H9 (cell line): Measurements from ENCODE around the gene TLE5. TPM values are rescaled to one million over a fixed set of nuclear protein-coding genes. Genes with fewer than 3 reads are reported as not detected.

ENCODE experiments used
- DNase-seq: peaks from one replicate; pipeline ENCODE4 v3.0.0-alpha.2; 2017
- H2AFZ ChIP-seq: one replicate; pipeline ENCODE4 v1.6.1; 2013; ENCODE audit warnings: mild to moderate bottlenecking, low read length, control low read depth, moderate library complexity
- H2AK5ac ChIP-seq: 2 replicates; pipeline ENCODE4 v1.6.1; 2013; ENCODE audit warnings: low read length, control low read depth, mixed read lengths; ENCODE audit not compliant: insufficient read length
- H2BK120ac ChIP-seq: one replicate; pipeline ENCODE4 v1.6.1; 2013; ENCODE audit warnings: low read depth, mild to moderate bottlenecking, low read length, control low read depth, inconsistent platforms; ENCODE audit not compliant: poor library complexity, severe bottlenecking
- H2BK12ac ChIP-seq: 2 replicates; pipeline ENCODE4 v1.6.1; 2013; ENCODE audit warnings: low read length, control low read depth, mixed read lengths, low read depth; ENCODE audit not compliant: insufficient read length
- H2BK15ac ChIP-seq: 2 replicates; pipeline ENCODE4 v1.6.1; 2013; ENCODE audit warnings: low read depth, low read length, control low read depth
- H2BK20ac ChIP-seq: one replicate; pipeline ENCODE4 v1.6.1; 2013; ENCODE audit warnings: low read depth, mild to moderate bottlenecking, low read length, control low read depth, inconsistent platforms; ENCODE audit not compliant: poor library complexity, severe bottlenecking
- H2BK5ac ChIP-seq: 2 replicates; pipeline ENCODE4 v1.6.1; 2013; ENCODE audit warnings: low read length, control low read depth, mixed read lengths; ENCODE audit not compliant: insufficient read length
- H3K14ac ChIP-seq: 2 replicates; pipeline ENCODE4 v1.6.1; 2013; ENCODE audit warnings: low read length, control low read depth; ENCODE audit not compliant: insufficient read depth
- H3K18ac ChIP-seq: 2 replicates; pipeline ENCODE4 v1.6.1; 2013; ENCODE audit warnings: low read depth, mild to moderate bottlenecking, mixed read lengths, low read length, control low read depth; ENCODE audit not compliant: insufficient read length
- H3K23ac ChIP-seq: 2 replicates; pipeline ENCODE4 v1.6.1; 2013; ENCODE audit warnings: low read length, control low read depth, mixed read lengths, low read depth; ENCODE audit not compliant: insufficient read length
- H3K23me2 ChIP-seq: 2 replicates; pipeline ENCODE4 v1.6.1; 2013; ENCODE audit warnings: low read depth, mild to moderate bottlenecking, mixed read lengths, low read length, control low read depth; ENCODE audit not compliant: insufficient read length, poor library complexity, severe bottlenecking
- H3K27ac ChIP-seq: 2 replicates; pipeline ENCODE4 v1.5.1; 2013; ENCODE audit warnings: low read length, control low read depth, mixed read lengths, low read depth; ENCODE audit not compliant: insufficient read length
- H3K27me3 ChIP-seq: 2 replicates; pipeline ENCODE4 v1.6.1; 2013; ENCODE audit warnings: low read length, control low read depth, inconsistent platforms; ENCODE audit not compliant: insufficient read depth
- H3K4ac ChIP-seq: 2 replicates; pipeline ENCODE4 v1.6.1; 2013; ENCODE audit warnings: low read depth, mild to moderate bottlenecking, control low read depth, inconsistent platforms, low read length, moderate library complexity
- H3K4me1 ChIP-seq: 2 replicates; pipeline ENCODE4 v1.6.1; 2013; ENCODE audit warnings: low read length, control low read depth, inconsistent platforms; ENCODE audit not compliant: insufficient read depth
- H3K4me2 ChIP-seq: 2 replicates; pipeline ENCODE4 v1.6.1; 2013; ENCODE audit warnings: low read length, control low read depth, mixed read lengths; ENCODE audit not compliant: insufficient read length, insufficient read depth
- H3K56ac ChIP-seq: 2 replicates; pipeline ENCODE4 v1.6.1; 2013; ENCODE audit warnings: low read depth, mild to moderate bottlenecking, mixed read lengths, low read length, control low read depth; ENCODE audit not compliant: insufficient read length
- H3K79me1 ChIP-seq: 2 replicates; pipeline ENCODE4 v1.6.1; 2013; ENCODE audit warnings: low read depth, mild to moderate bottlenecking, moderate library complexity, low read length, control low read depth, inconsistent platforms; ENCODE audit not compliant: insufficient read depth, poor library complexity, severe bottlenecking
- H3K79me2 ChIP-seq: 2 replicates; pipeline ENCODE4 v1.6.1; 2013; ENCODE audit warnings: low read length, control low read depth, inconsistent platforms; ENCODE audit not compliant: insufficient read depth
- H3K9ac ChIP-seq: 2 replicates; pipeline ENCODE4 v1.6.1; 2013; ENCODE audit warnings: low read length, control low read depth, mixed read lengths; ENCODE audit not compliant: insufficient read length; ENCODE audit errors: extremely low read depth
- H3K9me3 ChIP-seq: one replicate; pipeline ENCODE4 v1.6.1; 2013; ENCODE audit warnings: low read depth, low read length, inconsistent platforms; ENCODE audit not compliant: control insufficient read depth
- H3T11ph ChIP-seq: one replicate; pipeline ENCODE4 v1.6.1; 2013; ENCODE audit warnings: mild to moderate bottlenecking, low read length, control low read depth, inconsistent platforms
- H4K20me1 ChIP-seq: one replicate; pipeline ENCODE4 v1.6.1; 2013; ENCODE audit not compliant: control insufficient read depth, insufficient read length, insufficient read depth
- H4K5ac ChIP-seq: 2 replicates; pipeline ENCODE4 v1.6.1; 2013; ENCODE audit warnings: low read depth, mild to moderate bottlenecking, mixed read lengths, low read length, control low read depth; ENCODE audit not compliant: insufficient read length
- H4K8ac ChIP-seq: replicated peaks from 2 replicates; pipeline ENCODE4 v1.6.1; 2013; ENCODE audit warnings: low read length, control low read depth, mixed read lengths, low read depth; ENCODE audit not compliant: insufficient read length
- H4K91ac ChIP-seq: 2 replicates; pipeline ENCODE4 v1.6.1; 2013; ENCODE audit warnings: low read depth, mild to moderate bottlenecking, moderate library complexity, mixed read lengths, low read length, control low read depth; ENCODE audit not compliant: insufficient read length
- H3K27ac Mint-ChIP-seq, 3 experiments: 2 replicates in 2 of 3; 3 replicates in 1 of 3; pipeline ENCODE4 v1.8.0; 2020 to 2021; ENCODE audit warnings: mixed read lengths in 3 of 3, mild to moderate bottlenecking in 1 of 3, moderate library complexity in 1 of 3
- H3K27me3 Mint-ChIP-seq: 2 replicates; pipeline ENCODE4 v1.8.0; 2021; ENCODE audit warnings: low read depth, mild to moderate bottlenecking, moderate library complexity, mixed read lengths
- H3K36me3 Mint-ChIP-seq, 3 experiments: 2 replicates in 2 of 3; 3 replicates in 1 of 3; pipeline ENCODE4 v1.8.0; 2020 to 2021; ENCODE audit warnings: low read depth in 3 of 3, mixed read lengths in 3 of 3; ENCODE audit not compliant: insufficient read depth in 1 of 3
- H3K4me1 Mint-ChIP-seq, 2 experiments: 2 replicates each; pipeline ENCODE4 v1.8.0; 2020; ENCODE audit warnings: mixed read lengths in 2 of 2
- H3K4me3 Mint-ChIP-seq, 2 experiments: 2 replicates in 1 of 2; 3 replicates in 1 of 2; pipeline ENCODE4 v1.8.0; 2020 to 2021; ENCODE audit warnings: mild to moderate bottlenecking in 2 of 2, mixed read lengths in 2 of 2, moderate library complexity in 1 of 2
- H3K9me3 Mint-ChIP-seq, 2 experiments: 2 replicates in 1 of 2; 3 replicates in 1 of 2; pipeline ENCODE4 v1.8.0; 2020; ENCODE audit warnings: mild to moderate bottlenecking in 2 of 2, mixed read lengths in 2 of 2, moderate library complexity in 1 of 2
- WGBS: extraction: QIAGEN DNeasy Blood & Tissue Kit; methylation state at CpG from one replicate; pipeline ENCODE4 v1.1.7; 2013; ENCODE audit warnings: missing lambda C conversion rate, low lambda C conversion rate, mixed read lengths; ENCODE audit not compliant: insufficient read length; ENCODE audit errors: extremely low coverage; 5-methylcytosine and 5-hydroxymethylcytosine counted together
- total RNA-seq: library from RNA; stranded (reverse); gene quantifications from 2 replicates; pipeline ENCODE4 v1.2.1, GENCODE V29; 2021
- TF ChIP-seq, protein P1 (sequence below): fragments of 200-600 bp; sonication (generic); conservative IDR thresholded peaks from 3 replicates; pipeline ENCODE4 v1.8.0; 2021; ENCODE audit warnings: antibody characterized with exemption, mild to moderate bottlenecking

Gene TLE5
- total RNA-seq, 1 experiment from 2014 or later: 221 TPM

DNA sequence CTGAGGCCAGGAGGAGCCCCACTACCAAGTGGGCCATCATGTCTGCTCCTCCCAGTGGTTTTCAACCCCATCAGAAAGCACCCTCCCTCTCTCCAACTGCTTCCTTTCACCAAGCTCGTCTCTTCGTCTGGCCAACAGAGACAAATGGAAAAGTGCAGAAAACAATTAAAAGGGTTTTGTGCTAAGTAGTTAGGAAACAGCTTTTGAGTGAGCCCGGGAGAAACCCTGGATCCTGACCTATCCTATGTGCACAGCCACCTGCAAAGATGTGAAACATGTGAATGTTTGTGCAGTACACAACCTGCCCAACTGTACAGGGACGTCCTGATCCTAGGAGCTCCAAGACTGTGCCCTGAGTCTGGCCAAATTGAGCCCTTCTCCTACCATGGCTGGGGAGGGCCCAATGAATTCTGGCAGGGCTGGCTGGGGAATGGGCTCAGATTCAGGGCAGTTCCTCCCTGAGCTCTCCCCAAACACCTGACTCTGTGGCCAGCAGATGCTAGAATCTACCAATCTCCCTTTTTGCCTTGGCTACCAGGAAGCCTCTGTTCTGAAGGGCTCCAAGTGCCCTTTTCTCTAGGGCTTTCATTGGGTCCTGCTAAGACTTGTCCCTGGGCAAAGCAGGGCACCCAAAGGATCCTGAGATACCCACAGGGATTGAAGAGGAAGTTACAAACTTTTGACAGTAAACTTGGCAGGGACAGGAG is 7.9 kb downstream of the TLE5 start:
- Histone ChIP-seq H2BK120ac (no peak overlapping the region), H3K9ac (no peak overlapping the region), H3K79me2 (0 out of 2 replicates have a peak, but pooled peaks cover 2% of the 10 kb centered on the region), H3K4me1 (no peaks in the 10 kb centered on the region; the same call in 1 of the 2 replicates), H2BK12ac (no peak overlapping the region), H4K5ac (no peak overlapping the region), H3K23me2 (no peaks in the 10 kb centered on the region), H2BK15ac (no peak overlapping the region), H3K4me2 (no peak overlapping the region), H2AFZ (no peak overlapping the region), H4K91ac (no peak overlapping the region), H3K27ac (no peak overlapping the region), H3K56ac (no peak overlapping the region), H2BK20ac (no peak overlapping the region), H2AK5ac (no peak overlapping the region), H3K23ac (no peak overlapping the region), H3K27me3 (no peaks in the 10 kb centered on the region), H2BK5ac (no peak overlapping the region), H3T11ph (no peak overlapping the region), H3K18ac (no peak overlapping the region), H4K20me1 (no peaks in the 10 kb centered on the region), H3K14ac (no peak overlapping the region), H3K79me1 (no peaks in the 10 kb centered on the region), H4K8ac (no peak overlapping the region), H3K4ac (no peak overlapping the region), H3K9me3 (no peaks in the 10 kb centered on the region)
- Mint-ChIP-seq H3K4me1 (peaks cover 17 to 58% of the 10 kb centered on the region in 2 experiments), H3K36me3 (peaks cover 11 to 41% (median 32%) of the 10 kb centered on the region in 3 experiments; a peak in 6 of 7 replicates), H3K27ac (peak overlapping the region in 2 of 3 experiments; percentile 28 to 64; a peak in 1 of 7 replicates), H3K9me3 (no peaks in the 10 kb centered on the region; a peak in 1 of 5 replicates), H3K27me3 (peaks cover 6% of the 10 kb centered on the region), H3K4me3 (no peak overlapping the region; a peak in 1 of 5 replicates)
- WGBS: no CpG with 5 or more reads among the region's 4 CpGs
- TF ChIP-seq, protein P1, sequence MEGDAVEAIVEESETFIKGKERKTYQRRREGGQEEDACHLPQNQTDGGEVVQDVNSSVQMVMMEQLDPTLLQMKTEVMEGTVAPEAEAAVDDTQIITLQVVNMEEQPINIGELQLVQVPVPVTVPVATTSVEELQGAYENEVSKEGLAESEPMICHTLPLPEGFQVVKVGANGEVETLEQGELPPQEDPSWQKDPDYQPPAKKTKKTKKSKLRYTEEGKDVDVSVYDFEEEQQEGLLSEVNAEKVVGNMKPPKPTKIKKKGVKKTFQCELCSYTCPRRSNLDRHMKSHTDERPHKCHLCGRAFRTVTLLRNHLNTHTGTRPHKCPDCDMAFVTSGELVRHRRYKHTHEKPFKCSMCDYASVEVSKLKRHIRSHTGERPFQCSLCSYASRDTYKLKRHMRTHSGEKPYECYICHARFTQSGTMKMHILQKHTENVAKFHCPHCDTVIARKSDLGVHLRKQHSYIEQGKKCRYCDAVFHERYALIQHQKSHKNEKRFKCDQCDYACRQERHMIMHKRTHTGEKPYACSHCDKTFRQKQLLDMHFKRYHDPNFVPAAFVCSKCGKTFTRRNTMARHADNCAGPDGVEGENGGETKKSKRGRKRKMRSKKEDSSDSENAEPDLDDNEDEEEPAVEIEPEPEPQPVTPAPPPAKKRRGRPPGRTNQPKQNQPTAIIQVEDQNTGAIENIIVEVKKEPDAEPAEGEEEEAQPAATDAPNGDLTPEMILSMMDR: no peak
- no peak for DNase-seq
